Activated CD4-positive, alpha-beta T cell treated with anti-CD3 and anti-CD28 coated beads, Interleukin-10, Interleukin-2, amounts not matched to agents 100 ng/mL and 50 ng/mL, durations not matched to agents 16 hours and 8 hours (primary cell): ENCODE measurements around the gene SYT2.
A peak's percentile ranks its signal among the peaks of the same experiment; 100 is the strongest.
"Not testable (repeated sequence)": the region's sequence is repeated elsewhere in the genome, so short reads cannot be mapped to it uniquely, and the experiment has no call there.

Experiments
- DNase-seq: peaks from one replicate; pipeline ENCODE4 v3.0.0-alpha.2; 2020

Gene SYT2

DNA sequence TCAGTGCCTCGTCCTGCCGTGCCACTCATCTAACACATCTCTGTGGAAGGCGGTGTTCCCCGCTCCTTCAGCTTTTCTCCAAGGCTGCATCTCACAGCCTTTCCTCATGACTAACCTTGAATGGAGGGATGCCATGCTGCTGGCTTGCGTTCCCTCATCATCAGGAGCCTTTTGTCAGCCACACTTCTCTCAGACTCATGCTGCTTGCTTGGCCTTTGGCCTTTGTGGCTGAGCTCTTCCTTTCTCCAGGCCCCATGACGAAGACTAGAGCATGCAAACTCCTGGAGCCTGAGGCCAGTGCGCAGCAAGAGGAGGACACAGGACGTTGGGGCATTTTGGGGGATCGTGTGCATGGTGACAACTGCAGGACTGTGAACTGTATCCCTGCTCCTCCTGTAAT lies 70.8 kb downstream of the SYT2 start:
- no peak for DNase-seq

DNA sequence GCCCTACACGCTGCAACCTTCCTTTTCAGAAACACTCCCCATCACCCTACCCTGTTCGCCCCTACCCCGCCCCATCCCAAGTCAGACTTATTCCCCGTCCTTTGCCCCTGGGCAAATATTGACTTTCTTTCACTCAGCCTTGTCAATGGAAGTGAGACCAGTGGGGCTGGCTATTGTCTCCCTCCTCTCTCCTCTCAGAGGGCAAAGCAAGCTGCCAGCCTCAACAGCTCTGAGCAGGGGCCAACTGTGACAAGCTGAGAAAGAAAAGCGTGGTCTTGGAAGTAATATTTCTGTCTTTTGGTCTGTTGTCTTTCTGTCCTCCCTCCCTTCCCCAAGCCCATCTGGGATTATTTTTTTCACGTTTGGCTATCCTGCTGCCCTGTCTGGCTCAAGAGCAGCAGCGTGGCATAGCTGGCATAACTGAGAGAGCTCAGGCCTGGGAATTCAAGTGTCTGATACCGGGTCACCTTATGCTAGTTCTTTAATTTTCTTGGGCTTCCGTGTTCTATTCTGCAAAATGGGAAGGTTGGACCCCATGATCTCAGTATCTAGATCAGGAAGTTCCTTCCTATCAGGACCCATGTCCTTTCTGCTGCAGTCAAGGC lies 71.5 kb downstream of the SYT2 start:
- DNase-seq, result not testable (repeated sequence)

DNA sequence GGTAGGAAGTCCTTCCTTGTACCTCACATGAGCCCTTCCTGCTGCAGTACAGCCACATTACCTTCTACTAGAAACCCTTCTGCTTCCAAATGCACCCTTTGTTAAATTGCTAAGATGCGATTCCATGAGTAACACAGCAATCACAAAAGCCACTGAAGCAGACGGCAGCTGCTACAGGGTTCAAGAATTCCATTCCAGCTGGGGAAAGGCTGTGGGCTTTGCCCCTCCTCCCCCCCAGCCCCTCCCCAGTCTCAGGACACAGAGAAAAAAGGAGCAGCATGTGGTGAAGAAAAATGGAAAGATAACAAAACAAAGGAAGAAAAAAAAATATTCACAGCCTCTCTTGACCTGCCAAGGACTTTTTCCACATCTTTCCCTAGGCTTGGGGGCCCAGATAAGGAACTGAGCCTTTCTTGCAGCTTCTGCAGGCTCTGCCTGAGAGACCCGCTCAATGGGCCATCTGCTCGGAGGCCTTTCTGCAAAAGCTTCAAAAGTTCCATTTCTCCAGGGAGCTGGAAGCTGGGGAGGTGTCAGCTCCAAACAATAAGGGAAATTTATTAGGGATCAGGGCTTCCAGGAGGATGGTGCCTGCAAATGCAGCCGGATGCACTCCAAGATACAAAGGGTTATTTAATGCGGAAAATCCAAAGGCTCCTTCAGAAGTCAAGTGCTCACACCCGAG lies 72.1 kb downstream of the SYT2 start:
- DNase-seq, result no peak

DNA sequence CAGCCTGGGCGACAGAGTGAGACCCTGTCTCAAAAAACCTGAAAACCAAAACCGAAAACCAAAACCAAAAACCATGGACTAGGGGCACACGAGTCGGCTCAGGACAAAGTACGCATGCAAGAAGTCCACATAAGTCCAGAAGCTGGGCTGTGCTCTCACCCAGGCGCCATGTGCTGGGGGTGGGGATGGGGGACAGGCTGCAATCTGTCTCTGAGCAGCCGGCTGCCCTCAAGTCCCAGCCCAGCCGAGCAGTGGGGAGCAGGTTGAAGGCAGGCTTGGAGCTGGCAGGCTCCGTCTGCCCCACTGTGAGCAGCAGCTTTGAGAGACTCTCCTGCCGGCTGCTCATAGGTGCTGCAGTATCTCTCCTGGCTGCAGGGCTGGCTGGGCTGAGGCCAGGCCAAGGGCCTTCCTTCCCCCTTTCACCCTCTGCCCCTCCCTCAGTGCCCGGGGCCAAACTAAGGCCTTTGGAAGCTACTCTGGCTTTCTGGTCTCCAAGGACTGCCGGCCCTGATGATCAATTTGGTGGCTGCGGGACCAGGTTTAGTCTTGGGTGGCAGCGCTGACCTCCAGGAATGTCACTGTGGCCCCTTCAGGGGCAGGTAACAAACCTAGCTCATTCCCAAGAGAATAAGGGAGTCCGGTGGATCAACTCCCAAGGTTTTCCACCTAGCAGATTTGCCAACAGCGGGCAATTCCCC lies 72.8 kb downstream of the SYT2 start:
- not testable (repeated sequence) for DNase-seq

DNA sequence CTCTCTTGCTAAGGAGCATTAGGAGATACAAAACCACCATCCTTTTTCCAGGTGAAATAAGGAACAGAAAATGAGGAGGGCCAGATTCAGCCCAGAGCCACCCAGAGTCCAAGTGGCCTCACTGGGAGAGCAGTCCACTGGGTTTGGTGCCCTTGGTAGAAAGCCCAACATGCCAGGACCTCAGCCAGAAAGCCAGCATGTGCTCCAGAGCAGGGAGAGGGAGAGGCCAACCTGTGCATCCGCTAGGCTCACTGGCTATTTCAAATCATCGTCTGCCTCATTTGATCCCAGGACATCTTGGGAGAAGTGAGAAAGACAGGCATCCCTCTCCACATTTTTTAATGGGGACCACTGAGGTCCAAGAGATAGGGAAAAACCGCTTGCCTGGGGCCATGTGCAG lies 74.1 kb downstream of the SYT2 start:
- DNase-seq, result not testable (repeated sequence)

DNA sequence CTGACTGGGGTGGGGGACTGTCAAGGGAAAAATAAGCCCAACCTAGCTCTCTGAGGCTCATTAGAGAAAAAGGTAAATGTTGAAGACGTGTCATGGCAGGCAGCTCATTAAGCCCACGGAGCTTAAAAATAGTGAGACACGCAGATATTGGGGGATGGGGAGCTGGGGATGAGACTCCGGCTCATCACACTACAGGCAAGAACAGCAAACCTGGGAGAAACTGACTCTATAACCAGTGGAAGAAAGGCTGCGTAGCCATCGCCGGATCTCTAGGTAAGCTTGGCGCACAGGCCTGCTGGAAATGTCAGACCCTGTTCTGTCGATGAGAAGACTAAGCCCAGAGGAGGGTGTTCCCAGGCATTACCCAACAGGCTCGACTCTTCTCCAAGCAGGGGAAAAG lies 78.0 kb downstream of the SYT2 start:
- no peak for DNase-seq

DNA sequence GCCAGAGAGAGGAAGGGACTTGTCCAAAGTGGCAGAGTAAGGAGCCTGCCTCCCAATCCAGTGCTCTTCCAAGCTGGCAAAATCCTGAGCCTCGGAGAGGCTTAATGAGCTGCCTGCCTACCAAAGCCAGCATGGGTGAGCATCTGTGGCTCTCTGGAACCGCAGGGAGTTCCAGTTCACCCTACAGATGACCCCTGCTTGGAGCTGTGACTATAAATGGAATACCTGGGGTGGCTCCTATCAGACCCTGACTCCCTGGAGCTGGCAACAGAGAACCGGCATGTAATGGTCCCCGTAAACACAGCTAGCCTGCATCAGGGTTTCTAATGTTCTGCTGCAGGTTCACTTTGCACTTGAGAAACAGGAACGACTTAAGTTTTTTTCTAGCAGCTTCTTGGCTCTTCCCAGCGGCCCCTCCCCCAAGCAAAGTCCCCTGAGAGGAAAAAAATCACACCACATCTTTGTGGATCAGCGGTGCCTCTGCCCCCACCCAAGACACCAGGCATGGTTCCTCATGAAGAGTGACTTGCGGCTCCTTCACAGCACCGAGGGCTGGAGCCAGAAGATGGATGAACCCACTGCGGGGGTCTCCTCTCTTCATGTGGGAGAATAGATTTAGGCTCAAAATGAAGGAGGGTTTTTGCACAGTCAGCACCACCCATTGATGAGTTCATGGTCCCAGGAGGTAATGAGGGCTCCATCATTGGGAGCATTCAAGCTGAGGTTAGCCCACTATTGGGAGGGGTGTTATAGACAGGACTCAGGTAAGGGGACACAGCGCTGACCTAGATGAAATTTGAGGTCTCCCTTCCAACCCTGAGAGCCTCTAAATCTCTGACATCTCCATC lies 79.0 kb downstream of the SYT2 start:
- DNase-seq, result no peak

DNA sequence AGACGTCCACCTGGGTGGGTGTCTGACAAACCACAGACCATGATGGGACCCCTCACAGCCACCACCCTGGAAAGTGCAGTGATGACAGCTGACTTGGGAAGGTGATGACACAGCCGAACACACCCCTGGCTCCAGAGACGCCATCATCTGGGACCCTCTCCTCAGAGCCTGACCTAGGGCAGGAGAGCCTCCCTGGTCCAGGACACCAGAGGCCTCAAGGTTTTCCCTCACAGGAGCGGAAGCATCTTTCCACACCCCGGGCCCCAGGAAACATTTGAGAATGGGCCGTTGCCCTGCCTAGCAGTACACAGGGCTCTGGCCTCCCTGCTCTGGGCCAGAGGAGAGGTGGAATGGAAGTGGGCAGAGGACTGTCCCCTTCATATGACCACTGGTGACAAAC lies 79.7 kb downstream of the SYT2 start:
- DNase-seq, result no peak

DNA sequence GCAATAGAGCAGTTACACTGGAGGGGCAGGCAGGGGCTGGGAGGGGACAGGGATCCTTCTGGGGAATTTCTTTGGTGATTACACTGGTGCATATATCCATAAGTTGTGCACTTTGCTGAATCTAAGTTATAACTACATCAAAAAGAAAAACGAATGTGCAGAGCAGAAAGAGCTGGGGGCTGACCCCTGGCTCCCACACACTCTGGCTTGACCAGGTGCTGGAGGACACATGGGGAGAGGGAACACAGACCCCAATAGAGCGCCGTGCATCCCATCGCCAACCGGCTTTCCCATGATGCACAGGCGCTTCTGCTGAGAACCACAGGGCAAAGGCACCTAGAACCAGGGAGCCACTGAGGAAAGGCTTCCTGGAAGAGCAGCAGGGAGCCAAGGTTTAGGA lies 80.2 kb downstream of the SYT2 start:
- not testable (repeated sequence) for DNase-seq

DNA sequence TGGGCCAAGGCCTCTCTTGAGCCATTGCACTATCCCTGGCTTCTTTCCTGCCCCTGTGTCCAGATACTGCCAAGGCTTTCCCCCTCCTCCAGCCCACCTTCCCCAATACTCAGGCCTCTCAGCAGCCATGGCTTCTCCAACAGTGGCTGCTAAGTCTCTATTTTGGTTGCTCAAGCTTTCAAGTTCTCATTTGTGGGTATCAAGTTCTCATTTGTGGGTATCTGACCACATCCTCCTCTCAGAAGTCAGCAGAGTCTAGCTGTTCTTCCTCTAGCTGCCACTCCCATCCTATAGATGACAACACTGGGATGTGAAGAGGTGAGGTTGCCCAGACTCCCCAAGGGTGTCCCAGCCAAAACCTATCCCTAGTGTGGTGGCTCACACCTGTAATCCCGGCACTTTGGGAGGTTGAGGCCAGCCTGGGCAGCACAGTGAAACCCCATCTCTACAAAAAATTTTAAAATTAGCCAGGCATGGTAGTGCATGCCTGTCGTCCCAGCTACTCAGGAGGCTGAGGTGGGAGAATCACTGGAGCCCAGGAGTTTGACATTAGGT lies 80.9 kb downstream of the SYT2 start:
- DNase-seq, result peak; percentile 66

DNA sequence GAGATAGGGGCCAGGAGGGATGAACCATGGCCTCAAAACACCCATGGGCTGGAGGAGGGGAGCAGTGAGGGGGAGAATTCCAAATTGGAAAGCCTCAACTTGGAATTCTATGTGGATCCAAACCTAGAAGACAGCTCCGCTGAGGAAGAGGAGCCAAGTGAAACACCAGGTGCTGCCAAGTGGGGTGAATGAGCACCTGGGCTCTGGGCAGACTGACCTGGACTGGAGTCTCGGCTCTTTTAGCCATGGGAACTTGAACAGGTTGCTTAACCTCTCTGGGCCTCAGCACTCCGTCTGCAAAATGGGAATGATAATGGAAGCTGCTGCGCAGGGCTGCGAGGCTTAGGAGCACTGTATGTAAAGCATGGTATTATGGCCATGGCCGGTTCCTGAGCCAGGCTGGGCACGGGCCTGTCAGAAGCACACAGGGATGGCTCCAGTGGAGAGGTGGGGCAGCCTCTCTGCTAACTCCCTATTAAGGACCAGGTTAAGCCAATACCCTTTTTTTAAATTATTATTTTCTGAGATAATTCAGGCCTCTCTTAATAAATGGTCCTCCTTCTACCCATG lies 81.5 kb downstream of the SYT2 start:
- DNase-seq, result no peak

DNA sequence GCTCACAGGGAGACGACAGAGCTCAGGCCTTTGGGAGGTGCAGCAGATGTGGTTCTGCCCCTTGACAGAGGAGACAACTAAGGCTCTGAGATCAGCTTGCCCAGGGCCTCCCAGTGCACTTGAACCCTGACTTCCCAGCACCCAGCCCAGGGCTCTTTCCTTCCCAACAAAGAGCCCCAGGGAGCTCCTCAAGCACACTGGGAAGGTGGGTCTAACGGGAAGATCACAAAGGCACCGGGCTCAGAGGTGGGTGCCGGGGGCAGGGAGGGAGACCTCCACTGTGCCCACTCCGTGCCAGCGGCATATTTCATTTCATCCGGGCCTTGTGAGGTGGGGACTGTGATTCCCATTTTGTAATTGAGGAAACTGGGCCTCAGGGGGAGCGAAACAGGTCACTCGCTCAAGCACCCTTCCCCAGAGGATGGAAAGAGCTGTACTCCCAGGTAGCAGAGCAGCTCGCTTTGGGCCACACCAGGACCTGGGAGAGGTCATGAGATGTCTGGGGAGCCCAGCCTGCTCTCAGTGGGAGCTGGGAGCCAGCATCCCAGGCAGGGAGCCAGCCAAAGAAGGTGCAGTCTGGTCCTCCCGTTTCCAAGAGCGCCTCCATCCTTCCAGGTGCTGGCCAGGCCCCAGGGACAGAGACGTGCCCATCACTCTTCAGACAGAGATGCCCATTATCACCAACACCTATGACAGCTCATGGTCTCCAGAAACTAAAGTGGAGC lies 82.3 kb downstream of the SYT2 start:
- DNase-seq, result no peak

DNA sequence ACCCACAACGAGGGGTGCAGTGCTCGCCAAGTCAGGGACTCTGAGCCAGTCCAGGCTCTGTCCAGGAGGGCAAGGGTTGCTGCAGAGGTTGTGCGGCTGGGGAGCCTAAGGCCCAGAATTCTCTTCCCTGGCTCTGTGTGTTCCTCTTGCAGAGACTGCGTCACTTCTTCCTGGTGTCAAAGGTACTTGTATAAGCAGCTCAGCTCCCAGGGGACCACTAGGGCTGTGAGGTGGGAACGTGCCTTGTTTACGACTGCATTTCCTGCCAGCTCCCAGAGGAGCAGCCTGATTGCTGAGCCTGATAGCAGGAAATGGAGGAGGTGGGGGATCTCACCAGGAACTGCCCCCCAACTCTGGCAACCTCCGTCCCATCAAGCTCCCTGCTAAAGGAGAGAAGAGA lies 83.2 kb downstream of the SYT2 start:
- DNase-seq, result not testable (repeated sequence)

DNA sequence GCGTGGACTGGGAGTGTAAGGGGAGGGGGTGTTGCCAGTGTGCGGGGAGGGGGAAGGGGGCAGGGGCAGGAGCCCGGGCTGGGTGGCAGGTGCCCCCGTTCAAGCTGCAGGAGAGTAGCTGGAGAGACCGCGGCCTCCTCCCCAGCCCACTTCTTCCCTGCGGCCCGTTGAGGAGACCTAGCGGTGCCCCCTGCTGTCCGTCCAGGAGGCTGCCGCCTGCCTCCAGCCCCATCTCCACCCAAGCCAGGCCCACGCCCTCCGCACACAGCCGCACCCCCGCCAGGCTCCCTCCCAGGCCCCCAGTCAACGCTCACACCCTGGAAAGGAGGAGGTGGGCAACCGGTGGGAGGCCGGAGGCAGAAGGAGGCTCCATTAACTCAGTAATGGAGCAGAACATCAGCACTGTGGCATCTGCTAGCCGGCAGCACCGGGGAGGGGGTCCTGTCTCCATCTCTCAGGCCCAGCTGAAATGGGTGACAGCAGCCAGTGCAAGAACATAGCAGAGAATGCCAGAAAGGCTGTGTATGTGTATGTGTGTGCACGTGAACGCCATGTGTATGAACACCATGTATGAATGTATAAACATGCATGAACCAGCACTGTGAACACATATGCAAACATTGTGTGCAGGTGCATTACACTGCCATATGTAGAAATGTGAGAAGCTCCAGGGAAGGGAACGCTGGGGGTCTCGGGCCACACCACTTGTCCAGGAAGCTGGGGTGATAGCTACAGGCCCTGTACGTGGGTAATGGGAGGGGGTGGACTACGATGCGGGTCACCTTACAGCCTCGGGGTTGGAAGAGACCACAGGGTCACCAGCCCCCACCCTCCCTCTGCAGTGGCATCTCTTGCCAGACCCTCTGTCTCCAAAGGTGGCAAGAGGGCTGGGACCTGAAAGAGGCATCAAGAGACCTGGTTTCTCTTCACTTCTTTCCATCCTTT lies 84.6 kb downstream of the SYT2 start:
- DNase-seq, result peak; percentile 65

DNA sequence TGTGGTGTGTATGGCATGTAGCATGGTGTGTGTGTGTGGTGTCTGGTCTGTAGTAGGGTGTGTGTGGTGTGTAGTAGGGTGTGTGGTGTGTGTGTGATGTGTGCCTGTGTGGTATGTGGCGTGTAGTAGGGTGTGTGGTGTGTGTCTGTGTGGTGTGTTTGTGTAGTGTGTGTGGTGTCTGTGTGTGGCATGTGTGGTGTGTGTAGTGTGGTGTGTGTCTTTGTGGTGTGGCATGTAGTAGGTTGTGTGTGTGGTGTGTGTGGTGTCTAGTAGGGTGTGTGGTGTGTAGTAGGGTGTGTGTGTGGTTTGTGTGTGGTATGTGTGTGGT lies 85.5 kb downstream of the SYT2 start:
- no peak for DNase-seq

DNA sequence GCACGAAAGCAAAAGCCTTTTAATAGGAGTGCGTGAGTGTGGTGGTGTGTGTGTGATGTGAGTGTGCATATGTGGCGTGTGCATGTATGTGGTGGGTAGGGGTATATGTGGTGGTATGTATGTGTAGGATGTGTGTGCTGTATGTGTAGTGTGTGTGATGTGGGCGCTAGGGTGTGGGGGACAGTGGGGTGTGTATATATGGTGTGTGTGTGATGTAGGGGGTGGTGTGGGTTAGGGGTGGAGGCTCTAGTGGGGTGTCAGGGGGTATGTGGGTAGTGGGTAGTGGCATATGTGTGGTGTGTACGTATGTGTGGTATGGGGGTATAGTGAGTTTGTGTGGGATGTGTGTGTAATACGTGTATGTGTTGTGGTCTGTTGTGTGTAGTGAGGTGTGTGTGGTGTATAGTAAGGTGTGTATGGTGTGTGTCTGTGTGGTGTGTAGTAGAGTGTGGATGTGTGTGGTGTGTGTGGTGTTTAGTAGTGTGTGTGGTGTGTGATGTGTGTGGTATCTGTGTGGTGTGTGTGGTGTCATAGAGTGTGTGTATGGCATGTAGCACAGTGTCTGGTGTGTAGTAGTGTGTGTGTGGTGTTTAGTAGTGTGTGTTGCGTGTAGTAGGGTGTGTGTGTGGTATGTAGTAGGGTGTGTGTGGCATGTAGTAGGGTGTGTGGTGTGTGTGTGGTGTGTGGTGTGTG lies 86.0 kb downstream of the SYT2 start:
- no peak for DNase-seq

DNA sequence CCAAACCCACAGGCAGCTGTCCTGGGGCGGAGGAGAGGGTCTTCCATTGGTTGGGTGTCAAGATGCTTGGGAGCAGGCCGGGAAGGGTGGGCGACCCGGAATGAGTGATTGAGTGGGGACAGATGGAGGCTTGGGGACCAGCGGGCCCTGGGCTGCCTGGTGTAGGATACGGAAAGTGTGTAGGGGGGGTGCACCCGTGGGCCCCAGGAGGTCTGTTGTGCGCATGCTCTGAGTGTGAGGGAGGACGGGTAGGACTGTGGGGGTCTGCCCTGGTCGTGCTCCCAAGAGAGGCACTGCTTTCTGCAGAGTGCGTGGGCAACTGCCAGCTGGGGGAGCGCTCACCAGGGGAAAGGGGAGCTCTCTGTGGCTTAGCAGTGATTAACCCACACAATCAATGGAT lies 86.8 kb downstream of the SYT2 start:
- not testable (repeated sequence) for DNase-seq

DNA sequence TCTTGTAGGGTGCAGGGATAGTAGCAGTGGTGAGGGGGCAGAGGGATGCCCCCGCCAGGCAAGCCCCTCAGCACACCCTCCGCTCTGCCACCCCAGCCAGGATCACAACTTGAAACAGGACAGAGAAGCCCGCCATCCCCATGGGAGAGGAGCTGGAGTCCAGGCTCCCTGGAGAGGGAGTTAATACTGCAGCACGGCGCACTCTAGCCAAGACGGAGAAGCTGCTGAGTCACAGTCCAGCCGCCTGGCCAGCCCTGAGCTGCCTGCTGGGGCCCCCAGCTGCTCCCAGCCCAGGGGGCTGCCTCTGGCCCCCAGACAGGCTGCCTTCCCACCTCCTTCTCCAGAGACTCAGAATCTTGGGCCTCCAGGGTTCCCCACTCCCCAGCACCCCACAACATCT lies 87.2 kb downstream of the SYT2 start:
- DNase-seq, result no peak

DNA sequence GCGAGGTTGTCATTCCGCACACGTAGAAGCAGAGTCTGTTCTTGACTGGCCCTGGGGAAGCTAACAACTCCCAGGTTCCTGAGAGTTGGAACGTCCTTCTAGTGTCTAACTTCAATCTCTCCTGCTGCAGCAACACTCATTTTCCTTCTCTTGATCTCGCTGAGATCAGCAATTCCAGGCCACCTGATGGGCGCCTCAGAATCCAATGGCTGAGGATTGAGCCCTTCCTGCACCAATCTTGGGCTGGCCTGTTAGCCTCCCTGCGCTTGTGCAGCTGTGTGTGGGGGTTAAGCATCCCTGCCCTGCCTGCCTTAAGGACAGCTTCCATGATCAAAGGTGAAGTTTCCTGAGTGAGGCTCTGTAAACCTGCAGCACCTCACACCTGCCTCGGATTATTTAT lies 87.9 kb downstream of the SYT2 start:
- DNase-seq, result no peak

DNA sequence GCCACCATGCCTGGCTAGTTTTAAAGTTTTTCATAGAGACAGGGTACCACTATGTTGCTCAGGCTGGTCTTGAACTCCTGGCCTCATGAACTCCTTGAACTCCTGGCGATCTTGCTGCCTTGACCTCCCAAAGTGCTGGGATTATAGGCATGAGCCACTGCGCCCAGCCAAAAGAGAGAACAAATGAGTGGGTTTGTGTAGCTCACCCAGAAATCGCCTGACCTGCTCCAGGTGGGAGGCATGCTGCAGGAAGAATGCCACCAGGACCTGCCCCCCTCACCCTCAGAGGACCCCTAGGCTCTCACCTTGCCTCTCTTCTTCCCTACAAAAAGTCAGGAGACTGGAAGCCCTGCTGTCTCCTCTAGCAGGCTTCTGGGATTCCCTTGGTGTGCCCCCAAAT lies 88.8 kb downstream of the SYT2 start:
- DNase-seq, result no peak
